K562 (cell line): ENCODE measurements around the gene ANAPC5. TPM values are rescaled to one million over a fixed set of nuclear protein-coding genes. Genes with fewer than 3 reads are reported as not detected.

ENCODE experiments used
- ARID3A ChIP-seq: IDR thresholded peaks from 2 replicates; pipeline ENCODE4 v1.6.1; 2012; ENCODE audit warnings: low read depth, low read length, improper control_type of control experiment, borderline replicate concordance
- ATF2 ChIP-seq: sonication (generic); formaldehyde crosslinking; IDR thresholded peaks from 2 replicates; pipeline ENCODE4 v1.8.1; 2022; ENCODE audit warnings: missing genetic modification reagents
- CREB3L1 ChIP-seq: fragments of 450-650 bp; IDR thresholded peaks from 2 replicates; pipeline ENCODE4 v1.6.1; 2014; ENCODE audit warnings: low read depth, mild to moderate bottlenecking, moderate library complexity, borderline replicate concordance
- CREB5 ChIP-seq: fragments of 250-450 bp; sonication (Bioruptor Pico); IDR thresholded peaks from 2 replicates; pipeline ENCODE4 v1.5.0; 2020; ENCODE audit warnings: mild to moderate bottlenecking
- FOXA1 ChIP-seq: fragments of 450-650 bp; IDR thresholded peaks from 2 replicates; pipeline ENCODE4 v1.6.1; 2016; ENCODE audit warnings: mild to moderate bottlenecking, borderline replicate concordance
- MEIS2 ChIP-seq: fragments of 450-650 bp; IDR thresholded peaks from 2 replicates; pipeline ENCODE4 v1.6.1; 2014; ENCODE audit warnings: mild to moderate bottlenecking; ENCODE audit not compliant: partially characterized antibody
- MIER1 ChIP-seq: fragments of 450-650 bp; IDR thresholded peaks from 2 replicates; pipeline ENCODE4 v1.6.1; 2016; ENCODE audit warnings: antibody characterized with exemption, mild to moderate bottlenecking, low read depth
- NCOA4 ChIP-seq: fragments of 450-650 bp; IDR thresholded peaks from 2 replicates; pipeline ENCODE4 v1.6.1; 2018; ENCODE audit warnings: mild to moderate bottlenecking; ENCODE audit not compliant: partially characterized antibody
- POLR2AphosphoS2 ChIP-seq: IDR thresholded peaks from 2 replicates; pipeline ENCODE4 v1.6.1; 2012; ENCODE audit warnings: low read length, improper control_type of control experiment
- RCOR1 ChIP-seq, 2 experiments: IDR thresholded peaks; 2 replicates each; pipeline ENCODE4 v1.6.1; 2012; ENCODE audit warnings: low read depth in 2 of 2, low read length in 2 of 2, borderline replicate concordance in 1 of 2, improper control_type of control experiment in 1 of 2
- SNIP1 ChIP-seq: fragments of 450-650 bp; IDR thresholded peaks from 2 replicates; pipeline ENCODE4 v1.7.1; 2017; ENCODE audit warnings: low read depth, mild to moderate bottlenecking
- SRSF1 ChIP-seq: fragments of 200-400 bp; formaldehyde crosslinking; IDR thresholded peaks from 2 replicates; pipeline ENCODE4 v1.6.1; 2017; ENCODE audit warnings: mild to moderate bottlenecking, low read depth, low read length, moderate library complexity
- TCF15 ChIP-seq: fragments of 250-450 bp; sonication (Bioruptor Pico); IDR thresholded peaks from 2 replicates; pipeline ENCODE4 v1.8.0; 2022; ENCODE audit warnings: moderate library complexity, mild to moderate bottlenecking, inconsistent platforms
- TFAM ChIP-seq: fragments of 250-450 bp; sonication (Bioruptor Pico); conservative IDR thresholded peaks from 2 replicates; pipeline ENCODE4 v1.5.0; 2021; ENCODE audit warnings: mild to moderate bottlenecking, moderate library complexity
- YY1 ChIP-seq, 3 experiments: IDR thresholded peaks; 2 replicates each; pipeline ENCODE4 v1.6.1; 2011; ENCODE audit warnings: low read length in 2 of 3, mild to moderate bottlenecking in 2 of 3, moderate library complexity in 2 of 3, borderline replicate concordance in 1 of 3, control low read depth in 1 of 3, low read depth in 1 of 3; ENCODE audit not compliant: insufficient read depth in 3 of 3, insufficient replicate concordance in 2 of 3, control insufficient read depth in 1 of 3, insufficient read length in 1 of 3; ENCODE audit errors: extremely low read depth in 1 of 3
- ZKSCAN3 ChIP-seq: fragments of 250-450 bp; sonication (Bioruptor Pico); IDR thresholded peaks from 2 replicates; pipeline ENCODE4 v1.4.0; 2020
- ZKSCAN8 ChIP-seq: fragments of 200-800 bp; sonication (Bioruptor generic); IDR thresholded peaks from 2 replicates; pipeline ENCODE4 v1.6.1; 2016; ENCODE audit warnings: missing genetic modification characterization, missing compliant biosample characterization
- ZNF57 ChIP-seq: fragments of 450-650 bp; formaldehyde crosslinking; IDR thresholded peaks from 2 replicates; pipeline ENCODE4 v1.4.0; 2020; ENCODE audit warnings: mild to moderate bottlenecking, moderate library complexity
- ZNF780A ChIP-seq: fragments of 250-450 bp; sonication (Bioruptor Pico); IDR thresholded peaks from 2 replicates; pipeline ENCODE4 v1.5.0; 2021; ENCODE audit warnings: mild to moderate bottlenecking
- polyA plus RNA-seq, 8 experiments: library from polyadenylated mRNA; depleted of rRNA in 4 of 8; stranded (reverse) in 5 of 8; unstranded in 3 of 8; fragments of >200 nt; fragmentation: Nextera tagmentation in 2 of 8; fragmentation: Illumina TruSeq in 1 of 8; extraction: Ambion mirVana in 2 of 8; extraction: Trizol in 1 of 8; gene quantifications; 2 replicates each; pipeline versions ENCODE4 v1.2.1 to v1.2.3, GENCODE V29; 2011 to 2014; ENCODE audit warnings: inconsistent platforms in 1 of 8, missing spikeins in 1 of 8
- total RNA-seq, 7 experiments: library from RNA; depleted of rRNA in 6 of 7; stranded (reverse); fragments of >200 nt in 6 of 7; fragmentation: Illumina TruSeq in 2 of 7; extraction: Trizol in 2 of 7; gene quantifications; 2 replicates each; pipeline versions ENCODE4 v1.2.1 to v1.2.3, GENCODE V29; 2011 to 2021; ENCODE audit warnings: low replicate concordance in 1 of 7

Gene ANAPC5
- total and polyA plus RNA-seq, 9 of the 15 experiments (the other 6 are each of a cell fraction or from before 2014, with no cell fraction given) = 136 to 315 (median 197) TPM

- TF ChIP-seq MEIS2 = peak; percentile 46
- no peak for TF ChIP-seq ZKSCAN3 (CRISPR knock-in tag)
- TF ChIP-seq SNIP1 = no peak
- no peak for TF ChIP-seq ATF2 (CRISPR knock-in tag)
- no peak for TF ChIP-seq TCF15 (CRISPR knock-in tag)
- TF ChIP-seq SRSF1 = no peak
- no peak for TF ChIP-seq NCOA4
- no peak for TF ChIP-seq ARID3A
- no peak for TF ChIP-seq ZKSCAN8 (CRISPR knock-in tag)
- no peak for TF ChIP-seq ZNF780A (CRISPR knock-in tag)
- TF ChIP-seq RCOR1 (IDR thresholded peaks at IDR 0.05; ENCODE audit: borderline replicate concordance in 1 of 2, low read depth in 2 of 2, low read length in 2 of 2) = peak in 1 of 2 experiments; percentile 35; a peak in 1 of 4 replicates
- TF ChIP-seq MIER1 = no peak
- no peak for TF ChIP-seq ZNF57 (CRISPR knock-in tag)
- TF ChIP-seq POLR2AphosphoS2 = no peak
- TF ChIP-seq YY1 (IDR thresholded peaks at IDR 0.05; ENCODE audit: borderline replicate concordance in 1 of 3, control insufficient read depth in 1 of 3, extremely low read depth in 1 of 3, insufficient read depth in 3 of 3, insufficient read length in 1 of 3, insufficient replicate concordance in 2 of 3, low read depth in 1 of 3, low read length in 2 of 3) = peak in 2 of 3 experiments; percentile 84 to 88
- no peak for TF ChIP-seq CREB5 (CRISPR knock-in tag)
- TF ChIP-seq FOXA1 = no peak
- peak; percentile 100 for TF ChIP-seq CREB3L1
- TF ChIP-seq TFAM = no peak
Observed at GRCh38 chr12:121351820-121352681, at the start of gene ANAPC5 (continued).
